Measurements from ENCODE around the gene MORF4L1. TPM values are rescaled to one million over a fixed set of nuclear protein-coding genes. Genes with fewer than 3 reads are reported as not detected.
"Not testable (repeated sequence)": the region's sequence is repeated elsewhere in the genome, so short reads cannot be mapped to it uniquely, and the experiment has no call there.

The MORF4L1 gene
- total and polyA plus RNA-seq, 2 experiments from 2014 or later: 340 to 381 TPM

DNA sequence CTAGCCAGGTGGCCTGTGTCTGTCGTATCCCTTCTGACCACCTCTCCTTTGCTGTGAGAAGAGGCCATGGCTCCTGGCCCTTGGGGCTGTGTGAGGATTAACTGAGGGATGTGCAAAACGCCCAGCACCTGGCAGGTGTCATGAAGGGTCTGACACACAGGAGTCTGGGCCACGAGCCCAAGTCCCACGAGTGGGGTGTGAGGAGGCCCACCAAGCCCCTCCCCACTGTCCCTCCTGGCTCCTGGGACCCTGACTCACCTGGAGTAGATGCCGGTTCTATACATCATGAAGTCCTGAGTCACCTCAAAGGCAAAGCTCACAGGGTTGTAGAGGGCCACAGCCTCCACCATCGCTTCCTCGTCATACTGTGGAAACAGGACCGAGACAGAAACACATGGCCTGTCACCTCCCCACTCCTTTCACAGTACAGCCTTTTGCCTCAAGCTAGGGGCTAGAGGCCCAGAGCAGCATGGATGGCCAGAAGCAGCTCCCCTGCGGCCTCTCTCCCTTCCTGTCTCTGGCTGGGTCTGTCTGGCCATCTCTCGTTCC, 52.5 kb downstream of the MORF4L1 start:
- Histone ChIP-seq H3K9me3 (ENCODE audit: low read depth) (no peaks in the 10 kb centered on the region), H3K4me3 (no peak overlapping the region), H3K27me3 (no peaks in the 10 kb centered on the region), H3K4me2 (no peak overlapping the region), H3K27ac (no peak overlapping the region), H2AFZ (no peak overlapping the region), H4K20me1 (ENCODE audit: insufficient read depth, poor library complexity, severe bottlenecking) (no peaks in the 10 kb centered on the region), H3K36me3 (replicated peaks; ENCODE audit: insufficient read depth, low read depth) (no peaks in the 10 kb centered on the region), H3K4me1 (ENCODE audit: insufficient read depth) (peaks cover 7% of the 10 kb centered on the region), H3K79me2 (no peaks in the 10 kb centered on the region), H3K9me2 (replicated peaks; ENCODE audit: insufficient read depth) (no peaks in the 10 kb centered on the region)
- DNase-seq (ENCODE audit: low spot score): no peak
- TF ChIP-seq, protein P1, sequence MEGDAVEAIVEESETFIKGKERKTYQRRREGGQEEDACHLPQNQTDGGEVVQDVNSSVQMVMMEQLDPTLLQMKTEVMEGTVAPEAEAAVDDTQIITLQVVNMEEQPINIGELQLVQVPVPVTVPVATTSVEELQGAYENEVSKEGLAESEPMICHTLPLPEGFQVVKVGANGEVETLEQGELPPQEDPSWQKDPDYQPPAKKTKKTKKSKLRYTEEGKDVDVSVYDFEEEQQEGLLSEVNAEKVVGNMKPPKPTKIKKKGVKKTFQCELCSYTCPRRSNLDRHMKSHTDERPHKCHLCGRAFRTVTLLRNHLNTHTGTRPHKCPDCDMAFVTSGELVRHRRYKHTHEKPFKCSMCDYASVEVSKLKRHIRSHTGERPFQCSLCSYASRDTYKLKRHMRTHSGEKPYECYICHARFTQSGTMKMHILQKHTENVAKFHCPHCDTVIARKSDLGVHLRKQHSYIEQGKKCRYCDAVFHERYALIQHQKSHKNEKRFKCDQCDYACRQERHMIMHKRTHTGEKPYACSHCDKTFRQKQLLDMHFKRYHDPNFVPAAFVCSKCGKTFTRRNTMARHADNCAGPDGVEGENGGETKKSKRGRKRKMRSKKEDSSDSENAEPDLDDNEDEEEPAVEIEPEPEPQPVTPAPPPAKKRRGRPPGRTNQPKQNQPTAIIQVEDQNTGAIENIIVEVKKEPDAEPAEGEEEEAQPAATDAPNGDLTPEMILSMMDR (IDR thresholded peaks at IDR 0.05; ENCODE audit: poor library complexity): no peak
- no peak for TF ChIP-seq EZH2phosphoT487 (IDR thresholded peaks at IDR 0.05; ENCODE audit: low read depth, severe bottlenecking, unreplicated experiment)
- WGBS (ENCODE audit: low lambda C conversion rate, missing lambda C conversion rate): 86% methylated on average over 10 of the region's 10 CpGs

DNA sequence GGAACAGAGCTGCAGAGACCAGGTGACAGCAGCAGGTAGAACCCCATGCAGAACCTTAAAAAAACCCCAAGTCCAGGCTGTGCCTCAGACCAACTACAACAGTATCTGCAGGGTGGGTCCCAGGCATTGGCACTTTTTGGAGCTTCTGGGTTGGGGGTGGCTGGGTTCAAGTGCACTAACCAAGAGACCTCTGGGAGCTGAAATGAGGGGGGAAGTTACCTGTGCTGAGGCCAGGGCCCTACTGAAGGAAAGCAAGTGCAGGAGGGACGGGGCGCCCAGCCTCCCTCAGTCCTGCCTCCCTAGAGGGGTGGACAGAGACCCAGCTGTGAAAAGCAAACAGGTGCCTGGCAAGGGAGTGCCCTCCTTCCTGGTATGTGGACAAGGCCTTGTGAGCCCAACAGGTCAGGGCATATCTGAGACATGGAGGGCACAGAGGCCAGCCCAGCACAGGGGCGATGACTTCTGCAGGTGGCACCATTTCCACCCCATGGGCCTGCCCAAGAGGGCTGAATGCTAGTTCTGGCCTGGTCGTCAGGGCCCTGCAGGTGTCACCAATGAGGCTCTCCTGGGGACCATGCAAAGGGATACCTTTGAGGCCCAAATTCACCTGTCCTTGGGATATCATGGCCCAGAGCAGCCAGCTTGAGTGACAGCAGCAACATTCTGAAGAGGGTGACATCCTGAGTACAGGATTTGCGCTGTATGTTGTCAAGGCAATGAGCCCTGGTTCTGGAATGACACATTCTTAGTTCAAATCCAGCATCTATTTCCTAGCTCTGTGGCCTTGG, 53.5 kb downstream of the MORF4L1 start:
- no peak overlapping the region for H3K4me2 ChIP-seq
- 93% methylated on average over 5 of the region's 5 CpGs for WGBS (ENCODE audit: low lambda C conversion rate, missing lambda C conversion rate)

DNA sequence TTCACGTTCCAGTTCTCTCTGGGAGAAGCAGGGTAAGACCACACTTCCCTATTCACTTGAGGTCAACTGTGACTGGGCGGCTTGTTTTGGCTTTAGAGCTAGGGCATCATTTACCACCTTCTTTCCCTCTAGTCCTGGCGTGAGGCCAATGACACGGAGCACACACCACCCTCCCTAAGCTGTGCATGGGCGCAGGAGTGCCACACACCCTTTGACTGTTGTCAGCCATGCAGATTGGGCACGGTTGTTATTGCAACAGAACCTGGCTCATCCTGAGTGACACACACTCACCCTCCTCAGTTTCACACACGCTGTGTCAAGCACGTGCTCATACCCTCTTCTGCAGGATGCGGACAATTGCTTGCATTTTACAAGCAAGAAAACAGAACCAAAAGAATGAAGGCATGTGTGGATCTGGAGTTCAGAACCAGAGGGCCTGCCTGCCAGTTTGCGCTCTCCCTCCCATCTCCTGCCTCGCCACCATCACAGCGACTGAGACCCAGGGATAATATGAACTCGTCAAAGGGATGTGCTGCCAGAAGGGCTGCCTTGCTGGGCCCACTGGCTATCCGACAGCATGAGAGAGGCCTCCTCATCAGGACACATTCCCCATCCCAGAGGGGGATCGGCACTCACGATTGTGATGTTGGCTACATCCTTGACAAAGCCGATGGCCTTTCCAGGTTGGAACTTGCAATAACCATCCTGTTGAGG, 54.5 kb downstream of the MORF4L1 start:
- Histone ChIP-seq H3K36me3 (replicated peaks; ENCODE audit: insufficient read depth, low read depth) (no peaks in the 10 kb centered on the region), H4K20me1 (ENCODE audit: insufficient read depth, poor library complexity, severe bottlenecking) (no peaks in the 10 kb centered on the region), H3K4me3 (no peak overlapping the region), H3K9me3 (ENCODE audit: low read depth) (no peaks in the 10 kb centered on the region), H3K79me2 (no peaks in the 10 kb centered on the region), H3K27ac (no peak overlapping the region), H3K4me1 (ENCODE audit: insufficient read depth) (peaks cover 10% of the 10 kb centered on the region), H3K9me2 (replicated peaks; ENCODE audit: insufficient read depth) (no peaks in the 10 kb centered on the region), H3K4me2 (no peak overlapping the region), H3K27me3 (no peaks in the 10 kb centered on the region), H2AFZ (no peak overlapping the region)
- 95% methylated on average over 17 of the region's 17 CpGs for WGBS (ENCODE audit: low lambda C conversion rate, missing lambda C conversion rate)
- DNase-seq (ENCODE audit: low spot score): no peak
- TF ChIP-seq EZH2 (IDR thresholded peaks at IDR 0.05; ENCODE audit: borderline replicate concordance) (no peak), EZH2phosphoT487 (IDR thresholded peaks at IDR 0.05; ENCODE audit: low read depth, severe bottlenecking, unreplicated experiment) (no peak)
- TF ChIP-seq, protein P1 (IDR thresholded peaks at IDR 0.05; ENCODE audit: poor library complexity): no peak

More for the DNA sequence above, 53.5 kb downstream of the MORF4L1 start:
- H3K9me2 ChIP-seq (replicated peaks; ENCODE audit: insufficient read depth): no peaks in the 10 kb centered on the region
- H3K27ac ChIP-seq: no peak overlapping the region
- H3K4me3 ChIP-seq: no peak overlapping the region
- H3K27me3 ChIP-seq: no peaks in the 10 kb centered on the region
- no peak overlapping the region for H2AFZ ChIP-seq
- no peaks in the 10 kb centered on the region for H3K9me3 ChIP-seq (ENCODE audit: low read depth)
- TF ChIP-seq EZH2phosphoT487 (IDR thresholded peaks at IDR 0.05; ENCODE audit: low read depth, severe bottlenecking, unreplicated experiment) (no peak), EZH2 (IDR thresholded peaks at IDR 0.05; ENCODE audit: borderline replicate concordance) (no peak)
- TF ChIP-seq, protein P1 (IDR thresholded peaks at IDR 0.05; ENCODE audit: poor library complexity): no peak
- no peaks in the 10 kb centered on the region for H3K36me3 ChIP-seq (replicated peaks; ENCODE audit: insufficient read depth, low read depth)
- H3K4me1 ChIP-seq (ENCODE audit: insufficient read depth): peaks cover 7% of the 10 kb centered on the region
- no peak for DNase-seq (ENCODE audit: low spot score)
- no peaks in the 10 kb centered on the region for H3K79me2 ChIP-seq
- no peaks in the 10 kb centered on the region for H4K20me1 ChIP-seq (ENCODE audit: insufficient read depth, poor library complexity, severe bottlenecking)

DNA sequence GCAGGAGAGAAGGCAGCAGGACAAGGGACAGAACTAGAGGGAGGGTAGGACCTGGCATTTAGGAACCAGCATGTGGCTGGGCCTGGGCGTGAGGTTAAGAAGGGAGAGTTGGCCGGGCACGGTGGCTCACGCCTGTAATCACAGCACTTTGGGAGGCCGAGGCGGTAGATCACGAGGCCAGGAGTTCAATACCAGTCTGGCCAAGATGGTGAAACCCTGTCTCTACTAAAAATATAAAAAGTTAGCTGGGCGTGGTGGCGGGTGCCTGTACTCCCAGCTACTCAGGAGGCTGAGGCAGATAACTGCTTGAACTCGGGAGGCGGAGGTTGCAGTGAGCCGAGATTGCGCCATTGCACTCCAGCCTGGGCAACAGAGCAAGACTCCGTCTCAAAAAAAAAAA, 55.5 kb downstream of the MORF4L1 start:
- not testable (repeated sequence) for H3K9me3 ChIP-seq (ENCODE audit: low read depth); H3K27ac ChIP-seq; H3K27me3 ChIP-seq; H3K4me1 ChIP-seq (ENCODE audit: insufficient read depth); H3K79me2 ChIP-seq; H2AFZ ChIP-seq; DNase-seq (ENCODE audit: low spot score); H3K9me2 ChIP-seq (replicated peaks; ENCODE audit: insufficient read depth); H3K36me3 ChIP-seq (replicated peaks; ENCODE audit: insufficient read depth, low read depth); H4K20me1 ChIP-seq (ENCODE audit: insufficient read depth, poor library complexity, severe bottlenecking); H3K4me2 ChIP-seq; H3K4me3 ChIP-seq
- 94% methylated on average over 12 of the region's 14 CpGs for WGBS (ENCODE audit: low lambda C conversion rate, missing lambda C conversion rate)
